K562 (cell line): ENCODE data around the gene XPC. TPM values are rescaled to one million over a fixed set of nuclear protein-coding genes. Genes with fewer than 3 reads are reported as not detected.

ENCODE experiments used
- ATAC-seq: fragments of 200-7000 bp; cut with Tn5 transposase; 3 replicates; pipeline ENCODE4 v1.9.1; 2020; ENCODE audit warnings: moderate library complexity
- BruUV-seq: library from RNA; stranded (reverse); fragments of 400-500 nt; replicated peaks from 2 replicates; lab custom pipeline; 2021; lab: Mats Ljungman, UMichigan
- CTCF ChIA-PET: fragments of 300-600 bp; formaldehyde crosslinking; extraction: SDS; loops from one replicate; lab custom pipeline; 2021; ENCODE audit warnings: low intra/inter-chr PET ratio; lab: Yijun Ruan, JAX
- POLR2A ChIA-PET: fragments of 300-600, 350-650 bp; sonication (Branson Sonifier 250); formaldehyde crosslinking; extraction: SDS; loops from one replicate; lab custom pipeline; 2021; ENCODE audit warnings: antibody characterized with exemption, inconsistent platforms; lab: Yijun Ruan, JAX
- DNase-seq, 4 experiments: peaks; one replicate each; pipeline versions ENCODE4 v3.0.0 to v3.0.0-alpha.2; 2011 to 2018; ENCODE audit warnings: low spot score in 3 of 4, mixed read lengths in 3 of 4; ENCODE audit errors: extremely low read depth in 1 of 4
- FAIRE-seq: peaks from 2 replicates; lab custom pipeline; 2011; peaks lifted over from hg19 to GRCh38; lab: Jason Lieb, UNC
- H2AFZ ChIP-seq: 2 replicates; pipeline ENCODE4 v1.6.0; 2011; ENCODE audit warnings: low read depth, low read length, control low read depth, inconsistent platforms
- H3K27ac ChIP-seq: fragments of 200-600 bp; 3 replicates; pipeline ENCODE4 v1.8.0; 2011; ENCODE audit warnings: low read depth, mild to moderate bottlenecking, control low read depth, inconsistent platforms, low read length, moderate library complexity, mixed read lengths; ENCODE audit errors: extremely low read depth
- H3K27me3 ChIP-seq, 2 experiments: fragments of 300-600 bp in 1 of 2; 2 replicates in 1 of 2; 3 replicates in 1 of 2; pipeline versions ENCODE4 v1.6.0 to v1.8.0; 2011; ENCODE audit warnings: inconsistent platforms in 2 of 2, low read length in 2 of 2, mild to moderate bottlenecking in 1 of 2, mixed read lengths in 1 of 2, moderate library complexity in 1 of 2; ENCODE audit not compliant: control insufficient read depth in 2 of 2, insufficient read depth in 2 of 2
- H3K36me3 ChIP-seq: fragments of 300-600 bp; 3 replicates; pipeline ENCODE4 v1.8.0; 2011; ENCODE audit warnings: mild to moderate bottlenecking, low read length, inconsistent platforms; ENCODE audit not compliant: control insufficient read depth, insufficient read depth
- H3K4me1 ChIP-seq, 2 experiments: fragments of 200-600 bp in 1 of 2; replicated peaks in 1 of 2; 2 replicates in 1 of 2; 3 replicates in 1 of 2; pipeline versions ENCODE4 v1.5.1 to v1.8.0; 2011; ENCODE audit warnings: inconsistent platforms in 2 of 2, low read length in 2 of 2, mild to moderate bottlenecking in 1 of 2, mixed read lengths in 1 of 2, moderate library complexity in 1 of 2; ENCODE audit not compliant: control insufficient read depth in 2 of 2, insufficient read depth in 2 of 2
- H3K4me2 ChIP-seq: 2 replicates; pipeline ENCODE4 v1.6.1; 2011; ENCODE audit warnings: low read length, control low read depth, inconsistent platforms, mixed read lengths; ENCODE audit not compliant: insufficient read depth
- H3K4me3 ChIP-seq: fragments of 200-600 bp; sonication (generic), shearing (Covaris generic); 2 replicates; pipeline ENCODE4 v1.5.1; 2016; ENCODE audit warnings: control low read depth, inconsistent platforms
- H3K79me2 ChIP-seq: fragments of 200-600 bp; 3 replicates; pipeline ENCODE4 v1.8.0; 2011; ENCODE audit warnings: low read length, inconsistent platforms; ENCODE audit not compliant: control insufficient read depth, insufficient read depth
- H3K9ac ChIP-seq, 2 experiments: 2 replicates each; pipeline versions ENCODE4 v1.6.0 to v1.6.1; 2011; ENCODE audit warnings: low read depth in 2 of 2, low read length in 2 of 2, control low read depth in 1 of 2, inconsistent platforms in 1 of 2, mild to moderate bottlenecking in 1 of 2, mixed read lengths in 1 of 2; ENCODE audit not compliant: insufficient read depth in 1 of 2
- H3K9me1 ChIP-seq: one replicate; pipeline ENCODE4 v1.6.0; 2011; ENCODE audit warnings: inconsistent platforms, mild to moderate bottlenecking, low read length, moderate library complexity; ENCODE audit not compliant: control insufficient read depth, insufficient read depth
- H3K9me3 ChIP-seq: replicated peaks from 2 replicates; pipeline ENCODE4 v1.5.1; 2011; ENCODE audit warnings: low read depth, low read length, inconsistent platforms; ENCODE audit not compliant: control insufficient read depth, insufficient read depth
- H4K20me1 ChIP-seq: replicated peaks from 2 replicates; pipeline ENCODE4 v1.6.1; 2011; ENCODE audit warnings: low read length, inconsistent platforms, mixed read lengths; ENCODE audit not compliant: control insufficient read depth, insufficient read depth
- BCOR ChIP-seq: fragments of 450-650 bp; IDR thresholded peaks from 2 replicates; pipeline ENCODE4 v1.6.1; 2016
- EP300 ChIP-seq: IDR thresholded peaks from 2 replicates; pipeline ENCODE4 v1.6.1; 2012; ENCODE audit warnings: low read length, improper control_type of control experiment
- EWSR1 ChIP-seq: fragments of 450-650 bp; IDR thresholded peaks from 2 replicates; pipeline ENCODE4 v1.6.1; 2018; ENCODE audit warnings: borderline replicate concordance, mild to moderate bottlenecking, low read depth, moderate library complexity; ENCODE audit not compliant: partially characterized antibody
- GABPA ChIP-seq: fragments of 200-800 bp; sonication (Bioruptor generic); conservative IDR thresholded peaks from 2 replicates; pipeline ENCODE4 v1.6.1; 2016; ENCODE audit warnings: low read depth, missing genetic modification characterization, missing compliant biosample characterization
- KDM1A ChIP-seq, 2 experiments: fragments of 450-650 bp; IDR thresholded peaks; 2 replicates each; pipeline ENCODE4 v1.6.1; 2016; ENCODE audit warnings: mild to moderate bottlenecking in 2 of 2
- PPARD ChIP-seq: fragments of 250-450 bp; sonication (Bioruptor Pico); IDR thresholded peaks from 2 replicates; pipeline ENCODE4 v1.8.0; 2022; ENCODE audit warnings: inconsistent platforms, mild to moderate bottlenecking, moderate library complexity
- PRPF4 ChIP-seq: fragments of 200-400 bp; formaldehyde crosslinking; IDR thresholded peaks from one replicate; pipeline ENCODE4 v1.6.1; 2017; ENCODE audit warnings: low read length, low read depth, mild to moderate bottlenecking; ENCODE audit not compliant: insufficient read depth, poor library complexity, severe bottlenecking
- SFPQ ChIP-seq: fragments of 200-400 bp; formaldehyde crosslinking; IDR thresholded peaks from 2 replicates; pipeline ENCODE4 v1.6.1; 2017; ENCODE audit warnings: mild to moderate bottlenecking, low read depth, low read length, moderate library complexity
- SREBF1 ChIP-seq: fragments of 150-350 bp; IDR thresholded peaks from 2 replicates; pipeline ENCODE4 v1.6.1; 2014; ENCODE audit warnings: antibody characterized with exemption, low read depth, low read length, borderline replicate concordance
- U2AF1 ChIP-seq: fragments of 200-400 bp; formaldehyde crosslinking; optimal IDR thresholded peaks from 2 replicates; pipeline ENCODE3; 2017; ENCODE audit warnings: mild to moderate bottlenecking, low read depth, low read length, moderate library complexity
- ZNF561 ChIP-seq: fragments of 450-650 bp; formaldehyde crosslinking; conservative IDR thresholded peaks from 2 replicates; pipeline ENCODE4 v1.4.0; 2020; ENCODE audit warnings: mild to moderate bottlenecking, moderate library complexity
- WGBS: fragments of 100-300 bp; shearing (Covaris generic); methylation state at CpG from one replicate; pipeline ENCODE4 v1.1.6; 2016; ENCODE audit warnings: low coverage, mixed read lengths; ENCODE audit not compliant: insufficient coverage; ENCODE audit errors: missing lambda C conversion rate; 5-methylcytosine and 5-hydroxymethylcytosine counted together
- in situ Hi-C: fragments of 300-500 bp; cut with MboI; formaldehyde crosslinking; loops from 4 replicates; pipeline ENCODE4 v1.15.0; 2018; ENCODE audit warnings: inconsistent platforms, mixed read lengths
- intact Hi-C: fragments of 100-400 bp; cut with micrococcal nuclease; formaldehyde crosslinking; loops from 2 replicates; pipeline ENCODE4 v1.14.2; 2022
- polyA plus RNA-seq, 8 experiments: library from polyadenylated mRNA; depleted of rRNA in 4 of 8; stranded (reverse) in 5 of 8; unstranded in 3 of 8; fragments of >200 nt; fragmentation: Nextera tagmentation in 2 of 8; fragmentation: Illumina TruSeq in 1 of 8; extraction: Ambion mirVana in 2 of 8; extraction: Trizol in 1 of 8; gene quantifications; 2 replicates each; pipeline versions ENCODE4 v1.2.1 to v1.2.3, GENCODE V29; 2011 to 2014; ENCODE audit warnings: inconsistent platforms in 1 of 8, missing spikeins in 1 of 8
- total RNA-seq, 7 experiments: library from RNA; depleted of rRNA in 6 of 7; stranded (reverse); fragments of >200 nt in 6 of 7; fragmentation: Illumina TruSeq in 2 of 7; extraction: Trizol in 2 of 7; gene quantifications; 2 replicates each; pipeline versions ENCODE4 v1.2.1 to v1.2.3, GENCODE V29; 2011 to 2021; ENCODE audit warnings: low replicate concordance in 1 of 7
- TF ChIP-seq, protein P1 (sequence below), 2 experiments: IDR thresholded peaks in 1 of 2; conservative IDR thresholded peaks in 1 of 2; 2 replicates each; pipeline ENCODE4 v1.6.1; 2016; ENCODE audit warnings: low read depth in 2 of 2, mild to moderate bottlenecking in 1 of 2, missing compliant biosample characterization in 1 of 2, missing genetic modification characterization in 1 of 2, moderate library complexity in 1 of 2
- TF ChIP-seq, protein P2 (sequence below): fragments of 450-650 bp; IDR thresholded peaks from 2 replicates; pipeline ENCODE4 v1.6.1; 2016; ENCODE audit warnings: low read depth, mild to moderate bottlenecking, moderate library complexity
- TF ChIP-seq, protein P3 (sequence below): fragments of 450-650 bp; IDR thresholded peaks from 2 replicates; pipeline ENCODE4 v1.6.1; 2016; ENCODE audit warnings: missing biosample characterization, missing genetic modification characterization

The XPC gene
- total and polyA plus RNA-seq, 9 of the 15 experiments (the other 6 are each of a cell fraction or from before 2014, with no cell fraction given), result 3.8 to 54.7 (median 41.3) TPM

DNA sequence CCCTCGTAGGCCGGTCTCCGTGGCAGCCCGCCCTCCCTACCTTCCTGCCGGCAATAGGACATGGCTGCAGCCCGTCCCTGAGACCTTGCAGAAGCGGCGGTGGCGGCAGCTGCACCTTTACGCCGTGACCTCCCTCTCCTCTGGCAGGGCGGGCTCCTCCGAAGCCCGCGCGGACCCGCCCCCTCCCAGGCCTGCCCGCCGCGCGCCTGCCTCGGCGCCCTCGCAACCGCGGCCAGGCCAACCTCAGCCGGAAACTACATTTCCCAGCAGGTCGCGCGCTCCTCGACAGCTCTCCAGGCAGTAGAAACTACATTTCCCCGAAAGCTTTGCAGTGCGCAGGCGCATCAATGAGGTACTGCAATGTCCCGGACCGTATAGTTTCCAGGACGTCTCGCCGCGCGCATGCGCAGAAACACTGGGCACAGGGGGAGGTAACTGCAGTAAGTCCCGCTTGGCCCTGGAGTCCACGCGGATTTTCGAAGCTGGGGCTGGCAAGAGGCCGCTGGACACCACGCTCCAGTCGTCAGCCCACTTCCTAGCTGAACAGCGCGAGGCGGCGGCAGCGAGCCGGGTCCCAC lies 53.7 kb downstream of the XPC start, which contains the start of the genes CHCHD4 and TMEM43:
Gene CHCHD4 (minus strand): TSS at position 256 of the 578 bp plus-strand sequence. CDS start 194 bp downstream, at position 62.
Gene TMEM43 (plus strand): TSS at position 438 of the 578 bp plus-strand sequence. CDS start 142 bp downstream, outside the sequence.
- peak; percentile 83 for ATAC-seq
- H3K36me3 ChIP-seq, result peaks cover 63% of the 10 kb centered on the region
- H3K9me1 ChIP-seq, result peaks cover 5% of the 10 kb centered on the region
- peak; percentile 95 for FAIRE-seq
- ChIA-PET POLR2A (interaction anchor here (0.6 to 3.5 kb wide), 15 partner anchors 8 to 389 kb away, joined by 3 to 24 read pairs (median 5); partner anchors contain the start of genes LSM3 and XPC), CTCF (no interaction called here)
- peak within 1 kb of the TSS; percentile 97 for H2AFZ ChIP-seq
- H3K9me3 ChIP-seq, result peaks cover 23% of the 10 kb centered on the region
- peak within 1 kb of the TSS; percentile 72 for H3K4me3 ChIP-seq
- no TSS peak for BruUV-seq
- peak within 1 kb of the TSS; percentile 95 for H3K4me2 ChIP-seq
- H3K4me1 ChIP-seq, result peaks cover 35 to 45% of the 10 kb centered on the region in 2 experiments
- peak within 1 kb of the TSS; percentile 86 for H3K27ac ChIP-seq
- in situ Hi-C loops (loop anchor here (5.0 kb wide), 1 partner anchor 227 kb away; no protein-coding TSS in a partner anchor), intact Hi-C loops (loop anchor here (1.0 to 10.0 kb wide), 3 partner anchors 54 to 470 kb away; partner anchors contain the start of genes LSM3 and XPC)
- H3K79me2 ChIP-seq, result peaks cover 85% of the 10 kb centered on the region
- WGBS, result 1% methylated on average over 49 of the region's 55 CpGs
- H4K20me1 ChIP-seq, result peaks cover 10% of the 10 kb centered on the region; the same call in 1 of the 2 replicates
- peak within 1 kb of the TSS; percentile 88 to 97 for H3K9ac ChIP-seq
- no peaks in the 10 kb centered on the region for H3K27me3 ChIP-seq
- DNase-seq, result peak; percentile 98 to 100 (median 99)
- TF ChIP-seq, protein P1, sequence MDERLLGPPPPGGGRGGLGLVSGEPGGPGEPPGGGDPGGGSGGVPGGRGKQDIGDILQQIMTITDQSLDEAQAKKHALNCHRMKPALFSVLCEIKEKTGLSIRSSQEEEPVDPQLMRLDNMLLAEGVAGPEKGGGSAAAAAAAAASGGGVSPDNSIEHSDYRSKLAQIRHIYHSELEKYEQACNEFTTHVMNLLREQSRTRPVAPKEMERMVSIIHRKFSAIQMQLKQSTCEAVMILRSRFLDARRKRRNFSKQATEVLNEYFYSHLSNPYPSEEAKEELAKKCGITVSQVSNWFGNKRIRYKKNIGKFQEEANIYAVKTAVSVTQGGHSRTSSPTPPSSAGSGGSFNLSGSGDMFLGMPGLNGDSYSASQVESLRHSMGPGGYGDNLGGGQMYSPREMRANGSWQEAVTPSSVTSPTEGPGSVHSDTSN (CRISPR knock-in tag; IDR thresholded peaks at IDR 0.05; ENCODE audit: low read depth), result no peak
- TF ChIP-seq, protein P1 (tag; conservative IDR thresholded peaks at IDR 0.05; ENCODE audit: low read depth), result no peak
- TF ChIP-seq EP300 (peak; percentile 8; the same call in 1 of the 2 replicates), ZNF561 (CRISPR knock-in tag) (no peak), KDM1A (IDR thresholded peaks at IDR 0.05) (no peak), PPARD (CRISPR knock-in tag) (no peak), SFPQ (no peak), GABPA (peak; percentile 93), EWSR1 (no peak), BCOR (no peak), PRPF4 (no peak), U2AF1 (no peak), SREBF1 (peak; percentile 17; the same call in 1 of the 2 replicates)
- TF ChIP-seq, protein P2, sequence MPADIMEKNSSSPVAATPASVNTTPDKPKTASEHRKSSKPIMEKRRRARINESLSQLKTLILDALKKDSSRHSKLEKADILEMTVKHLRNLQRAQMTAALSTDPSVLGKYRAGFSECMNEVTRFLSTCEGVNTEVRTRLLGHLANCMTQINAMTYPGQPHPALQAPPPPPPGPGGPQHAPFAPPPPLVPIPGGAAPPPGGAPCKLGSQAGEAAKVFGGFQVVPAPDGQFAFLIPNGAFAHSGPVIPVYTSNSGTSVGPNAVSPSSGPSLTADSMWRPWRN, result no peak
- TF ChIP-seq, protein P3, sequence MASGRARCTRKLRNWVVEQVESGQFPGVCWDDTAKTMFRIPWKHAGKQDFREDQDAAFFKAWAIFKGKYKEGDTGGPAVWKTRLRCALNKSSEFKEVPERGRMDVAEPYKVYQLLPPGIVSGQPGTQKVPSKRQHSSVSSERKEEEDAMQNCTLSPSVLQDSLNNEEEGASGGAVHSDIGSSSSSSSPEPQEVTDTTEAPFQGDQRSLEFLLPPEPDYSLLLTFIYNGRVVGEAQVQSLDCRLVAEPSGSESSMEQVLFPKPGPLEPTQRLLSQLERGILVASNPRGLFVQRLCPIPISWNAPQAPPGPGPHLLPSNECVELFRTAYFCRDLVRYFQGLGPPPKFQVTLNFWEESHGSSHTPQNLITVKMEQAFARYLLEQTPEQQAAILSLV (tag), result no peak
